Measurements from ENCODE around the gene OLFML2B. TPM values are rescaled to one million over a fixed set of nuclear protein-coding genes. Genes with fewer than 3 reads are reported as not detected.

OLFML2B gene
- total and polyA plus RNA-seq, 8 donors: 0.19 to 12.5 (median 0.47) TPM

GRCh38 chr1:161982917-161983316 is 40.8 kb downstream of the OLFML2B start:
- no peak for ATAC-seq
- no peak for FAIRE-seq
- H3K9me3 ChIP-seq: no peaks in the 10 kb centered on the region
- WGBS, 2 donors: 68 to 69% methylated on average over 9 of the region's 9 CpGs
- H3K4me1 ChIP-seq: no peaks in the 10 kb centered on the region
- intact Hi-C loops (cut with DNase I): no loop called here
- no peaks in the 10 kb centered on the region for H3K36me3 ChIP-seq
- no peak for TF ChIP-seq CTCF (IDR thresholded peaks at IDR 0.05)
- DNase-seq: no peak
- H3K4me3 ChIP-seq: no peak overlapping the region
- no peaks in the 10 kb centered on the region for H3K27me3 ChIP-seq
- no peak overlapping the region for H3K27ac ChIP-seq

GRCh38 chr1:161982507-161982895 is 41.2 kb downstream of the OLFML2B start:
- H3K27ac ChIP-seq: no peak overlapping the region
- H3K4me1 ChIP-seq: no peaks in the 10 kb centered on the region
- H3K36me3 ChIP-seq: no peaks in the 10 kb centered on the region
- intact Hi-C loops (cut with DNase I): no loop called here
- whole genome bisulfite sequencing, 2 donors: 52 to 60% methylated on average over 5 of the region's 5 CpGs
- no peak for TF ChIP-seq CTCF (IDR thresholded peaks at IDR 0.05)
- no peak for DNase-seq
- no peak for FAIRE-seq
- H3K9me3 ChIP-seq: no peaks in the 10 kb centered on the region
- H3K27me3 ChIP-seq: no peaks in the 10 kb centered on the region
- no peak for ATAC-seq
- no peak overlapping the region for H3K4me3 ChIP-seq

- DNase-seq (no peak), FAIRE-seq (no peak), ATAC-seq (no peak)
- Histone ChIP-seq H3K36me3 (no peaks in the 10 kb centered on the region), H3K9me3 (no peaks in the 10 kb centered on the region), H3K27me3 (no peaks in the 10 kb centered on the region), H3K4me3 (no peak overlapping the region), H3K4me1 (no peaks in the 10 kb centered on the region), H3K27ac (no peak overlapping the region)
- 83 to 86% methylated on average over 11 of the region's 11 CpGs for WGBS, 2 donors
- no peak for TF ChIP-seq CTCF (IDR thresholded peaks at IDR 0.05)
- intact Hi-C loops (cut with DNase I): no loop called here
Measured at GRCh38 chr1:161981735-161982506, 41.7 kb downstream of the OLFML2B start.

DNA sequence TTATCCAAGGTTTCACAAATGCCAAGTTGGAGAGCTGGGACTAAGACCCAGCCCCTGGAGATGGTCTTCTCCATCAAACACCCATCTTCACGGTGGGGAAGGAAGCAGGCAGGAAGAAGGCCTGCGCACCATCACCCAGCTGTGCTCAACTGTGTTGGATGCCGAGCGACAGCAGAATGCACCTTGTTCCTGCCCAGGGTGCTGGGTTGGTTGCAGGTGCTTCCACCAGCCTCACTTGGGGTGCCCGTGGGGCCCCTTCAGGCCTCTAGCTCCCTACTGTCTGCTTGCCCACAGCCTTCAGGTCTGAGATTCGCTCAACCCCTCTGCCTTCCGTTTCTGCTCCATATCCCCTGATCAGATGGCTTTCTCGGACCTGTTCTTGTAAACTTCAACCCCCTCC is 42.5 kb downstream of the OLFML2B start:
- no peak for FAIRE-seq
- no peaks in the 10 kb centered on the region for H3K27me3 ChIP-seq
- no peak for ATAC-seq
- WGBS, 2 donors: 87% methylated on average over 8 of the region's 8 CpGs
- TF ChIP-seq CTCF (IDR thresholded peaks at IDR 0.05): no peak
- no peak overlapping the region for H3K4me3 ChIP-seq
- H3K27ac ChIP-seq: no peak overlapping the region
- intact Hi-C loops (cut with DNase I): no loop called here
- H3K9me3 ChIP-seq: no peaks in the 10 kb centered on the region
- no peaks in the 10 kb centered on the region for H3K4me1 ChIP-seq
- no peaks in the 10 kb centered on the region for H3K36me3 ChIP-seq
- DNase-seq: no peak

DNA sequence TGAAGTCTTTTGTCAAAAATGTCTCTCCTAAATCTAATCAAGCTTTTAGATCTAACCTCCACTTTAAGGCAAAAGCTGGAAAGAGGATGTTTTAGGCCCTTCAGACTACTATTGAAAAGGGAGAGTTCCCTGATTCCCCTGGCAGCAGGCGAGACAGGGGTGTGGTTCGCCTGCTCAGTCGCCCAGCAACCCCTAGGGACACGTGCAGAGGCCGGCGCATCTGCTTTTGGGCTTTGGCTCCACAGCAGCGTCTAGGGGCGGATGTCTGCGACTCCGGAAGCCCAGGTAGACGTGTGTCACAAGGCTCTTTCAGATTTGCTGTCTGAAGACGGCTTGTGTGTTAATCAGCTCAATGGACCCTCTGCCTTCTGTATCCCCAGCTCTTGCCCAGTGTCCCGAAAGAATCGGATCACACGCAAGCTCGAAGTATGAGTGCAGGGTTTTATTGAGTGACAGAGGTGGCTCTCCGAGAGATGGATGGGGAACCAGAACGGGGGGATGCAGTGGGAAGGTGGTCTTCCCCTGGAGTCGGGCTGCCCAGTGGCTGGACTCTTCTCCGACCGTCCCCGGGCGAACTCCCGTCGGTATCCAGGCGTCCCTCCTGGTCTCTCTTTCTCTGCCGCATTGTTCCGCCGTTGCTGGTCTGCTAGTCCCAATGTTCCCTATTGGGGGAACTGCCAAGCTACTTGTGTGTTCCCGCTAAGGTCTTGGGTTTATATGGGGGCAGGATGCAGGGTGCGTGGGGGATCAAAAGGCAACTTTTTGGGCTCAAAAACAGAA is 45.5 kb downstream of the OLFML2B start:
- Histone ChIP-seq H3K27ac (no peak overlapping the region), H3K4me1 (no peaks in the 10 kb centered on the region), H3K4me3 (no peak overlapping the region), H3K9me3 (no peaks in the 10 kb centered on the region), H3K27me3 (no peaks in the 10 kb centered on the region), H3K36me3 (no peaks in the 10 kb centered on the region)
- FAIRE-seq (no peak), DNase-seq (no peak), ATAC-seq (no peak)
- no peak for TF ChIP-seq CTCF (IDR thresholded peaks at IDR 0.05)
- intact Hi-C loops (cut with DNase I): no loop called here
- WGBS, 2 donors: 87 to 89% methylated on average over 31 of the region's 31 CpGs
